Measurements from ENCODE around the gene MAGEH1.

The MAGEH1 gene

DNA sequence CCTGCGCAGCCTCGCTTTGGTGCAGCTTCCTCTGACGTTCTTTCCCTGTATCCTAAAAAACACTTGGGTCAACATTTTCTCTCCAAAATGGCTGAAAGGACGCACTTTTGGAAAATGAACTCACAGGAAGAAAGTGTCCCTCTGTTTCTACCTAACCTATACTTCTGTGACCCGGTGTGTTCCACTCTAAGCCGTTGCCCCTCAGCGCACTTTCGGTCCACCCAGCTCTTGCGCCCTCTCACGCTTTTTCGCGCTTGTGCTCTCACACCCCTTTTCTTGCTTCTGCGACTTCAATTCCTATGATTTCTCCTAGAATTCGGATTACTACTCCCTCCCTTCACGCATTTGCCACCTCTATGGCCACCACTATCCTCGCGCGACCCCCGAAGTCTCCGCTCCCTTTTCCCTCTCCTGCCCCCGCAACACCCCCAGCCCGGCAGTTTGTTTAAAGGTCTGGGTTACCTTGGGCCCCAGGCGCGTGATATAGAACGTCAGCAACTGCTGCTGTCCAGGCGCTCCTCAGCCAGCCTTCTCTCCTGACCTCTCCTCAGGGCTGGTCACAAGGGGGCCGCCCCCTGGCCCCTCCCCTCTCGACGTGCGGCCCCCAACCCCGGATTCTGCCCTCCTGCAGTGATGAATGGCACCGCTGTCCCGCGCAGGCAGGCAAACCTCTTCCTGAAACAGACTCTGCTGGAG lies 37.5 kb downstream of the MAGEH1 start, which contains the start of gene USP51:
TSS of gene USP51 (minus strand) at position 535 of the 696 bp plus-strand sequence. CDS start 909 bp downstream, outside the sequence.
- no peak for TF ChIP-seq ZFX (IDR thresholded peaks at IDR 0.05)
- no peak; the same call in 1 of the 2 replicates for TF ChIP-seq CTCF (conservative IDR thresholded peaks at IDR 0.05)
- peak within 1 kb of the TSS; percentile 78 for H3K27ac ChIP-seq

DNA sequence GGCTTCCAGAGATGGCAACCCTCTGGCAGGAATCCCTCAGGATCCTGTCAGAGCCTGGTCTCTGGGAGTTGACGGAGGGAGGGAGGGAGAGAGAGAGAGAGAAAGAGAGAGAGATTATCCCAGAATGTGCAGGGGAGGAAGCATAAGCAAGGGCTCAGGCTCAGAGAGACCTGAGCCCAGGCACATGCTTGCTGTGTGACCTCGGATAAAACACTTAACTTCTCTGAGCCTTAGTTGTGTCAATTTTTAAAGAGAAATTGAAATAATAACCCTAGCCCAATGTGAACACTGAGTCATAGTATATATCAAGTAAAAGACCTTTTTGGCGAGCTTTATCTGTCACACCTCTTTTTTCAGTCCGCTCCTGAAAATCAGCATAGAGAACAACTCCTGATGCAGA lies 38.2 kb downstream of the MAGEH1 start:
- no peak overlapping the region for H3K27ac ChIP-seq
- TF ChIP-seq CTCF (conservative IDR thresholded peaks at IDR 0.05) = no peak
- no peak for TF ChIP-seq ZFX (IDR thresholded peaks at IDR 0.05)

DNA sequence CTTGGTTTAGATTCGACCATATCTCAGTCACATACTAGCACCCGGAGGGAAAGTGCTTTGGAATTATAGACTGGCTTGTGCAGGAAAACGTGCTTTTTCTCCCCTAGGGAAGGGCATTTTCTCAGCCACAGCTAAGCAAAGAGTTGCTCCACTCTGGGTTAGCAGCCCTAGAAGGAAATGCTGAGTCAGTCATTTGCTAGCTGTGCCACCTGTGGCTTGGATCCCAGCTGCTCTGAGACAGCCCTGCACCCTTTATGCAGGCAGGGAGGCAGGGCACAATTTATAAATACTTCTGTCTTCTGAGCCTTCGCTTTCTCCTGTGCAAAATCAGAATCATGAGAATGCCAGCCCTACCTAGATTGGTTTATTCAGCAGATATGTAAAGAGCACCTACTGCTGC lies 39.0 kb downstream of the MAGEH1 start:
- TF ChIP-seq CTCF (conservative IDR thresholded peaks at IDR 0.05) = no peak
- TF ChIP-seq ZFX (IDR thresholded peaks at IDR 0.05) = no peak
- H3K27ac ChIP-seq = no peak overlapping the region
